Stimulated activated CD4-positive, alpha-beta T cell treated with anti-CD3 and anti-CD28 coated beads, Interleukin-2, amount 100 ng/mL, for 4 hours (primary cell): ENCODE measurements around the gene PINK1.
"Not testable (repeated sequence)": the region's sequence is repeated elsewhere in the genome, so short reads cannot be mapped to it uniquely, and the experiment has no call there.

Experiments
- DNase-seq: peaks from one replicate; pipeline ENCODE4 v3.0.0-alpha.2; 2020; ENCODE audit warnings: low read depth

Gene PINK1

DNA sequence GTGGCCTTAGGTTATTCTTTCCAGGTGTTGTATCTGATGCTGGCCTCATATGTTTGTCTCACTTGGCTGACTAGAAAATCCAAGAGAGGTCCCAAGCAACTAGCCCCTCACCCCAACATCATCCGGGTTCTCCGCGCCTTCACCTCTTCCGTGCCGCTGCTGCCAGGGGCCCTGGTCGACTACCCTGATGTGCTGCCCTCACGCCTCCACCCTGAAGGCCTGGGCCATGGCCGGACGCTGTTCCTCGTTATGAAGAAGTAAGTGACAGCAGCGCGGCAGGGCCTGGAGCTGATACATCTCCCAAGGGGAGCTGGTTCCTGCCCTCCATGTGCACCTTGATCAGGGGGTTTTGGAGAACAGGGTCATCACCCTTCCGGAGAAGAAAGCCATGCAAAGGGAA is 11.2 kb downstream of the PINK1 start:
- no peak for DNase-seq

DNA sequence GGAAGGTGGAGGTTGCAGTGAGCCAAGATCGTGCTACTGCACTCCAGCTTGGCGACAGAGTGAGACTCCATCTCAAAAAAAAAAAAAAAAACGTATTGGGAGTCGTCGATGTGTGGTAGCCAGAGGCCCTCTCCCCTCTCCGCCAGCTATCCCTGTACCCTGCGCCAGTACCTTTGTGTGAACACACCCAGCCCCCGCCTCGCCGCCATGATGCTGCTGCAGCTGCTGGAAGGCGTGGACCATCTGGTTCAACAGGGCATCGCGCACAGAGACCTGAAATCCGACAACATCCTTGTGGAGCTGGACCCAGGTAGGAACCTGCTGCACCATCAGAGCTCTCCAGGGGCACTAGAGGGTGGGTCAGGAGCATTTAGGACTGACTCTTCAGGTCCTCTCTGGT is 12.2 kb downstream of the PINK1 start:
- no peak for DNase-seq

DNA sequence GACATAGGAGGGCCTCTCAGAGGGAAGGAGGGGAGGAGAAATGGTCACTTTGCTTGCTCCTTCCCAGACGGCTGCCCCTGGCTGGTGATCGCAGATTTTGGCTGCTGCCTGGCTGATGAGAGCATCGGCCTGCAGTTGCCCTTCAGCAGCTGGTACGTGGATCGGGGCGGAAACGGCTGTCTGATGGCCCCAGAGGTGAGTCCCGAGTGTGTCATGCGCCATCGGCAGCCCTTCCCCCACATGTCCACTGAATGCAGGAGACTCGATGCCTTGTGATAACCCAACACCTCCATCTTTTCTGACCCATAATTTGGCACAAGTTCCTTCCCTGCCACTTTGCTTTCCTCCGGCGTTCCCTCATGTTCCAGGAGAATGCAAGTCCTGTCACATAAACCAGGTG is 15.2 kb downstream of the PINK1 start:
- DNase-seq = no peak

DNA sequence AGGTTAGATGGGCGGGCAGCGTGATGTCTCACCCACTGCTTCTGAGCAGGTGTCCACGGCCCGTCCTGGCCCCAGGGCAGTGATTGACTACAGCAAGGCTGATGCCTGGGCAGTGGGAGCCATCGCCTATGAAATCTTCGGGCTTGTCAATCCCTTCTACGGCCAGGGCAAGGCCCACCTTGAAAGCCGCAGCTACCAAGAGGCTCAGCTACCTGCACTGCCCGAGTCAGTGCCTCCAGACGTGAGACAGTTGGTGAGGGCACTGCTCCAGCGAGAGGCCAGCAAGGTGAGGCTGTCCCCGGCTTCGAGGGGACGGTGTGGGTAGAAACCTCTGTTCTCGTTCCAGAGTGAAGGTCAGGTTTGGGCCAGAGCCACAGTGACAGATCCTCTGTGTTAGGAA is 15.7 kb downstream of the PINK1 start:
- DNase-seq = no peak

DNA sequence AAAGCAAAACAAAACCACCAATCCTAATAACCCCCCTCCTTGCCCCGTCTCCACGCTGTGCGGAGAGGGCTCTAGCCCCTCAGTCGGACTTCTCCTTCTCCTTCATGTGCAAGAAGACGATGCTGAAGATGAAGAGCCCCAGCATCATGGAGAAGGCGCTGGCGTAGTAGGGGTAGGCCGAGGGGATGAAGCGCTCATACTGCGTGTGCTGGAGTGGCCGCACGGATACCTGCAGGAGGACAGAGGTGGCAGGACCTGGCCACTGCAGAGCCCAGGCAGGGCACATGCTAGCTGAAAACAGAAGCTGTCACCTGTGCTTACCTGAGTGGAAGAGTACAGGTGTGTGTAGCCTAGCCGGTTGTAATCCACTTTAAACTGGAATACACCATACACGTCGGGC is 19.0 kb downstream of the PINK1 start:
- no peak for DNase-seq

DNA sequence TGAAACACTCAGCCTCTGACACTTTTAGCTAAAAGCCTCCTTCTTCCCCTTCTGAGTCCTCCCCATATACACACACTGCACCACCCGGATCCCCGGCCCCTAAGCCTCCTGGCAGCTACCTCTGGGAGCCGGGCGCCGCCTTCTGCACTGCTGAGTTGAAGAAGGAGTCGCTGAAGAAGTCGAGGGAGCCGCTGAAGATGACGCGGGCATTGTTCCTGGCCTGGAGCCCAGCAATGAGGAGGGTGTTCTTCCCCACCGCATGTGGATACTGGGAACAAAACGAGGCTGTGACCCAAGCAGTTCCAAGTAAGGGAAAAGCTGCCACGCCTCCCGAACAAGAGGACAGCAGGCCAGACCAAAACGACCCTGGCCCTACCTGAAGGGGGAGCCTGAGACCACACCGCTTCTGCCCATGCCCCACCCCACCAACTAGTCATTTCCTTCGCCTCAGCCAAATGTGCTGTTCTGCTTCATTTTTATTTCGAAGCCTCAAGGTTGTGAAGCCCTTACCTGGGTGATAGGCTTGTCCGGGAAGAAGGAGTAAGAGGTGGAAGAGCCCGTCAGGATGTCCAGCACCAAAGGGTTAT is 20.9 kb downstream of the PINK1 start:
- no peak for DNase-seq

DNA sequence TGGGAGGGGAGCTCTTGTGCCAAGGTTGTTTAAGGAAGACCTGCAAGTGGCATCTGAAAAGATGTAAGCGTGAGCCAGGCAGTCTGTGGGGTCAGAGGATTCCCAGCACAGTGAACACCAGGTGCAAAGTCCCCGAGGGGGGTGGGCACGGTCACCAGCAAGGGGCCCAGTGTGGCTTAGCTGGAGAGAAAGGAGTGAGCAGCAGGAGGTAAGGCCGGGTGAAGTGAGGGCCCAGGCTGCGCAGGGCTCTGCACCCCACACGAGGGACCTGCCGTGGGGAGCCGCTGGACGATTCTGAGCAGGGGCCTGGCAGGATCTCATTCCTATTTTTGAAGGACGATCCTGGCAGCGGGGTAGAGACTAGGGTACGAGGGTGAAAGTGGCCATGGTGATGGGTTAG is 23.8 kb downstream of the PINK1 start:
- DNase-seq = no peak

DNA sequence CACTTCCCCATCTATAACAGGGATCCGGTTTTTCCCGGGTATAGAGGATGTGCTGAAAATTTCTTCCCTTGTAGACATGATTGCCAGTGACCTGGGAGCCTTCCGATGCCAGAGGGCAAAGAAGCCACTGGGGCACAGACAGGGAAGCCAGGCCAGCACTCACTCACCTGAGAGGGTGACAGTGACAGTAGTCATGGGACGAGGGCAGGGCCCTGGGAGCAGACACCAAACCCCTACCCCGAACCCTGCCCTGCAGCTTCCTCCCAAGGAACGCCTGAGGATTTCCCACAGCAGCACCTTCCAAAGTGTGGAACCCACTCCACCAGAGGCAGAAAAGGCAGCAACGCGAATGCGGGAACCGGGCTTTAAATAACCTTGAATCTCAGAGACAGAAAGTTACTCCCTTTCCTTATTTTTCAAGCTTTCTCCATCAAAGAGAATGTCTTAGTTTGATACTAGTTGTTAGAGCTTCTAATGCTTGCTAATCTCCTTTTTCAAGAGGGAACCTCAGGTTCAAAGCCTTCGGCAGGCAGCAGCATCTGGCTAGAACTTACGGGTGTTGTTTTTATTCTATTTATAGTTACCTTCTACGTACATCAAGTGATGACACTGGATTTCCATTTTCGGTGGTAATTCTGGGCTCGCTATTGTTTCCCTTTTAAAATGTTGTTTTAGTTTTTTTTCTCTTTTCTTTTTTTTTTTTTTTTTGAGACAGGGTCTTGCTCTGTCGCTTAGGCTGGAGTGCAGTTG is 25.1 kb downstream of the PINK1 start:
- no peak for DNase-seq

DNA sequence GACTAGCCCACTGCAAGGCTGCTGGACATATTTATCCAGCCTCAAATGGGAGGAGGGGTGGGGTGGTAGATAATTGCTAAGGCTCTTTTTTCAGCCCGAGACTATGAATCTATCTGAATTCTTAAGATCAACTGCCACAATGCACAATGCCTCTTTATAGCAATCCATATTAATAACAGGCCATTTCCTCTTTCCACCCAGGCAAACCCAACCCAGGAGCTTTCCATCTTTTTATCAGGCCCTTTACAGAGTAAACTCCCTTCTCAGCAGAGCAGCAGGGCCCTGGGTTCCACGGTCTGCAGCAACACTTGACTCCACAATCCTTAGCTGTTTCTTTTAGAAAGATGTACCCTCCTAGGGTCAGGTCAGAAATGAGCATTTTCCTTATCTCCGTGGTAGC is 27.1 kb downstream of the PINK1 start:
- DNase-seq = no peak

DNA sequence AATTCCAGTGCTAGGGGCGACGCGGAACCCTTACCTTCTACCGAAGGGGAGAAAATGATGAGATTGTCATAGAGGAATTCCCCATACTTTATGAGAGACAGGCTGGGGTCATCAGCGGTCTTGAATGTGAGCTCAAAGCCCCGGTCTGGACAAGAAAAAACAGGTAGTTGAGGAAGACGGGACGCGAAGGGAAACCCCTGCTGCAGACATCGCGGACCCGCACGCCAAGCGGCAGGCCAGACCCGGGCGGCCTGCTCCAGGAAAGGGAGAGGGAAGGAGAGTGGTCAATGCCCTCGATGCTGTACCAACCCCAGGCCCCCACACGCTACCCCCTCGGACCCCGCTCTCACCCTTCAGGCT is 27.6 kb downstream of the PINK1 start:
- DNase-seq = no peak

DNA sequence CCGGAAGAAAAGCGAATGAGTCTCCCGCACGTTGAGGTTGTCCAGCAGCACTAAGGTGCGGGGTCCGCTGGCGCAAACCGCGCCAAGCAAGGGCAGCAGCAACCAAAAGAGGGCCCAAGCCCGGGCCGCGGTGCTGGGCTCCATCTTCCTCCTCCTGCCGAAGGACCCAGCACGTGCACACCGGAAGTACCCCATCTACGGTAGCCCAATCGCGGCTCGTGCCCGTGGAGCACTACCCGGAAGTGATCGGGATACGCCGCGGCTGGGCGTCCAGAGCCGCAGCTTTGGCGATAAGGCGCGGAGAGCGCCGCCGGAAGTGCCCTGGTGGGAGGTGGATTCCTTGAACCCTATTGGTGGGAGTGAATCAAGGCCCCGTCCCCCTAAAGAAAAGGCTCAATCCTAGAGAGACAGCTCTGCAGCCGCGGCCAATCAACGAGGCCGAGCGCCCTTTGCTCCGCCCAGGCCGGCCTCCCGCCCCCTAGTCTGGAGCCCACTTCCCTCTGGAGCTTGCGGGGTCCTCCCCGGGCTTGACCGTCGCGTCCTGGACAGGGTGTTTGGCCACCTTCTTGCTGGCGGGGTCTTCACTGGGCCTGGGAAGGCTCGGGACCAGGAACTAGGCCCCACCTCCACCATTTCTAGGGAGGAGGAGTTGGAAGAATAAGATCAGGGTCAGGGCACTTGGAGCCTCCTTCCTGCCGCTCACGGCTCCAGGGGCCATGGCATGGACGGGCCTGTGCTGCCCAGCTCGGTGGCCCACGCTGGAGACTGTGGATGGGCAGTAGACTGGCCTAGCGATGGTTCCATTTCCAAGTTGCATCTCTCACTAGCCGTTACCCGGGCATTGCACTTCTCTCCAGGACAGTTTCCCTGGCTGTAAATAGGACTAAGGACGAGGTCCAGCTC is 28.2 kb downstream of the PINK1 start, which contains the start of gene DDOST:
Gene DDOST (minus strand): TSS at position 163 of the 903 bp plus-strand sequence. CDS start 19 bp downstream, at position 144.
- DNase-seq = peak; percentile 92

DNA sequence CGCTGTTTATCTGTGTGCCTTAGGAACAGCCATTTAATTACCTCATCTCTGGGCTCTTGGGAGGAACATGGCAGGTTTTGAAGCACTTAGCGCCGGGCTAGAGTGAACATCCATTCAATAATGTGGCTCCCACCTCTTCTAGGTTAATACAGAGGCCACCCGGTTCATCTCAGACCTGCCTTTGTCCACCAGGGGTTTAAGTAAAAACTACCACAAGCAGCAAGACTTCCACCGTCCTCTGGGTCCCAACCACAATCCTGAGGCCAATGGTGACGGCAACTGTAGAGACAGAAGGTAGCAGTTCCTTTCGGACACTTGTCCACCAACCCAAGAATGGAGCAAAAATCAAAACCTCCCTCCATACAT is 28.8 kb downstream of the PINK1 start:
- DNase-seq = no peak

DNA sequence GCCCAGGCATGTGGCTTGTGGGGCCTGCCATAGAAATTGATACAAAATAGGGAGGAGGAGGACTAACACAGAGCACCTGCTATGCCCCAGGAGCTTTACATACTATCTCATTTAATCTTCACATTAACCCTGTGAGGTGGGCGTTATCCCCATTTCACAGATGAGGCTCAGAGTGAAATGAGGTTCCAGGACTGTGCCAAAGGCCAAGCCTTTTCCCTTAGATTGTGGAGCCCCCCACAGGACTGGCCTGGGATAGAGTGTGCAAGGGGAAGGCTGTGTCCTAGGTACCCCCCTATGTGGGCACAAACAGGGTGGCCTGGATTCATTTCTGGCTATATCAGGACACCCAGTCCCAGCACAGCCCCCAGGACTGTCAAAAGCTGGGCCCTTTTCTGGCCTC is 30.1 kb downstream of the PINK1 start:
- no peak for DNase-seq

DNA sequence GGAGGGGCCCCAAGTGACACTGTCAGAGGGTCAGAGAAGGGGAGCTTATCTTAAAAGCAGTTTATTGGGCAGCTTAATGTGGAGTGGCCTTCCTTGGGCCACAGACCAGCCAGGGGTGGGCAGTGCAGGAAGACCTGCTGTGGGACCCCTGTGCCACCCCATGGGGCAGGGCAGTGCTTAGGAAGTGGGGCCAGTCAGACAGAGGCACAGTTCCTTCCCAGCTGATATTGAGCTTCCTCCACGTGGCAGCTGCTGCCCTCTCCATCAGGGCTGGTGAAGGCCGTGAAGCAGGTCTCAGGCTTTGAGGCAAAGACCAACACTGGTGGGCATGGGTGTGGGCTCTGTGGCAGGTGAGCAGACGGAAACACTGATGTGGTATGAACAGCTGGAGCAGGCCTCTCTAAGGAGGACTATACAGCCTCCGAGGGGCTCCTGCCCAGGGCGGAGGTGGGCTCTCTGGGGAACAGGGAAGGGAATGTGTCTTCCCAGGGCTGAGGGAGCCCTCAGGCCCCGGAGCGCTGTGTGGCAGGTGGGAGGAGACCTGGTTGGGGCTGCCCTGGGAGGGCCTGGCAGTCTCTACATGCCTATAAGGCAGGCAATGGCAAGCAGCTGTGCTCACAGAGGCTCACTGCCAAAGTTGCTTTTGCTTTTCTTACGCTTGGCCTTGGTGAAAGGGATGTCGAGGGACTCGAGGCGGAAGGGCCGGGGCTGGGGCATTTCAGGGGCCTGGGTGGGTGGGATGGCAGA is 30.9 kb downstream of the PINK1 start:
- no peak for DNase-seq

DNA sequence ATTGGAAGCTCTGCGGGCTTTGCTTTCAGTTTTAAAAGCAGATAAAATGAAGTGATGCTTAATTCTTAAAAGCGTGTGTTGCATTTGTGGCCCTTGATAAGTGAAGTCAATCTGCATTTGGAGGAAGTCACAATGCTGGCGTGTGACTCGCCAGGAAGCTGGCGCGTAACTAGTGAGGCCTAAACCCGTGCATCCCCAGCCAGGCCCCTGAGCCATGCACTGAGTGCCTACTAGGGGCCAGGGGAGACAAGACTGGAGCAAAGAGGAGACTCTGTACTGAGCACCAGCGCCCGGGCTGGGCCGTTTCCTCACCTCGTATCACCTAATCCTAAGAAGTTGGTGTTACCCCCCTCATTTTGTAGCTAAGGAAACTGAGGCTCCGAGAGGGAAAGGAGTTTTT is 32.5 kb downstream of the PINK1 start:
- no peak for DNase-seq

DNA sequence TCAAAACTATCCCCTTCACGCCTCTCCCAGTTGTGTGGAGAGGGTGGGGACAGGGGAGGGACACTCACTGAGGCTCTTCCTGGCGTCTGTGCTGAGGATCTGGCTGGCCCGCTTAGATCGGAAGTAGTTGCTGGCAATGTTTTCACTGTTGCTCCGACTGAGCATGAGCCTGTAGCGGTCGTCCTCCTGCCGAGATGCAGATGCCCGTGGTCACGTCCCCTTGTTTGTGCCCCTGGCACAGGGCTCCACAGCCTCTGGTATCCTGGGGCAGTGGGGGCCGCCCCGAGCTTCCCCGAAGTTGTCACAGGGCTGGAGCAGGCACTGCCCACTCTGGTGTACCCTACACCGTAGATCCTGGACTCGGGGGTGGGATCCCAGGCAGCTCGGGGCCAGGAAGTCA is 32.9 kb downstream of the PINK1 start:
- DNase-seq = no peak

DNA sequence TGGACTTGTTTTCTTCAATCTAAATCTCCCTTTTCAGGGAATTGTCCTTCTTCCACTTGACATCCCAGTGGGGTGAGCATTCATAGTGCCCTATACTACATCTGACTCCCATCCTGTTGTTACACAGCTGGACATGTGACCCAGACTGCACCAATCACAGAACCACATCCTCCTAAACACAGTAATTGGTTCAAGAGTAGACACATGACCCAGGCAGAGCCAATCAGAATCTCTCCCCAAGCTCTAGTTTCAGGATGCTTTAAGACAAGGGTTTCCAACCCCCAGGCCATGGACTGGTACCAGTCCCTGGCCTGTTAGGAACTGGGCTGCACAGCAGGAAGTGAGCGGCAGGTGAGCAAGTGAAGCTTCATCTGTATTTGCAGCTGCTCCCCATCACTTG is 33.5 kb downstream of the PINK1 start:
- no peak for DNase-seq

DNA sequence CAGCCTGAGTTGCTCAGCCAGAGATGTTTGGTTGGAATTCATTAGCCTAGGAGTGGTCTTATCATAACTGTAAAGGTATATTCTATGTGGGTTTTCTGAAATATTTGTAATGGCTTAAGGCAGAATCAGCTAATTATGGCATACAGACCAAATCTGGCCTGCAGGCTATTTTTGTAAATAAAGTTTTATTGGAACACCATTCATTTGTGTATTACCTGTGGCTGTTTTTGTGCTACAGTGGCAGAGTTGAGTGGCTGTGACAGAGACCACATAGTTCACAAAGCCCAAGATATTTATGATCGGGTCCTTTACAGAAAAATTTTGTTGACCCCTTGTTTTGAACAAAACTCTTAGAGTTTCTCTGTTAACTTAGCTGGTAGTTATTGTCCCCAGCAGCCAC is 35.3 kb downstream of the PINK1 start:
- DNase-seq = no peak

DNA sequence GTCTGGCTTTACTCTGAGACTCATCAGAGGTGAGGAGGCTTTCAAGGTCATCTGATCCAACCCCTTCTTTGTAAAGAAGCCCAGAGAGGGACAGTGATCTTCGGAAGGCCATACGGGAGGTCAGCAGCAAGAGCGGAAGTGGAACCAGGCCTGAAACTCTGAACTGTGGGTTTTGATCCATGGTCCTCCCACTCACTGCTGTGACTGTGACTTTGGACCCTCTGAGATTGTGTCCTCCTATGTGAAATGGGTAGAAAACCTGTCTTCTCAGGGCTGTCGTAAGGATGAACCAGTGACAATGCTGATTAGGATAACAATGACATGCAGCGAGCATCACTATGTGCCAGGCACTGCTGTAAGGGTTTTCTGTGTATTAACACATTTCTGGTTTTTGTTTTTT is 37.7 kb downstream of the PINK1 start:
- DNase-seq = no peak

DNA sequence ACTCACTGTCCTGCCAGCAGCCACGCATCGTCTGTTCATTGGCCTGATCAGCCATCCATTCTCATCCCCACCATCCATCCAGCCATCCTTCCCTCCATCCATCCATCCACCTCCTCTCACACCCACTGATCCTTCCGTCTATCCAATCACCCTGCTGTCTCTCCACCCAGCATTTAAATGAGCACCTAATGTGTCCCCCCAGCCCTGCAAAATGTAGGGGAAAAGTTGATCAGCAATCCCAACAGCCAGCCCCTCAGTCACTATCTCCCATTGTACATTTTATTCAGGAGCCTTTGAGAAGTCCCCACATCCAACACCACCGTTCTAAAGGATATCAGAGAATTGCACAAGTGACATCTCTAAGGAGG is 39.0 kb downstream of the PINK1 start:
- DNase-seq = no peak

DNA sequence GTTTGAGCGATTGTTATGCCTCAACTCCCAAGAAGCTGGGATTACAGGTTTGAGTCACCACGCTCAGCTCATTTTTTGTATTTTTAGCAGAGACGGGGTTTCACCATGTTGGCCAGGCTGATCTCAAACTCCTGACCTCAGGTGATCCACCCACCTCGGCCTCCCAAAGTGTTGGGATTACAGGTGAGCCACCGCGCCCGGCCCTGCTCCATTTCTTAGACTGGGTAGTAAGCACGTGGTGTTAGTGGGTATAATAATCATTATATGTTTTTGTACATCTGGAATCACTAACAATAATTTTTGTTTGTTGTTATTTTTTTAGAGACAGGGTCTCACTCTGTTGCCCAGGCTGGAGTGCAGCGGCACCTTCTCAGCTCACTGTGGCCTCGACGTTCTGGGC is 40.4 kb downstream of the PINK1 start:
- not testable (repeated sequence) for DNase-seq

DNA sequence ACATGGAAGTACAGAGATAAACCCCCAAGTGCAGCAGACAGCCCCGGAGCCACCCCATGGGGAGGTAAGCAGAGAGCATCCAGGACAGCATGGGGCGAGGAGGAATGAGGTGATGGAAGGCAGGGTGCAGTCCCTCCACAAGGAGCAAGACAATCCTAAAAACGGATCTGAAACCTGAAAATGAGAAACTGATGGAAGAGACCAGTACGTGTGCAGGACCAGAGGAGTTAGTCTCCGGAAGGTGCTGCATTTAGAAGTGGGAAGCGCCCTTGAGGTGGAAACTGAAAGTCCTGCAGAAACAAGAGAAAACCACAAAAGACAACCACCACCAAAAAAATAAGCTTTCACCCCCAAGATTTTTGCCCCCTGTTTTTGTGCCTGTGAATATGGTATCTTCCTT is 45.3 kb downstream of the PINK1 start:
- DNase-seq = no peak

DNA sequence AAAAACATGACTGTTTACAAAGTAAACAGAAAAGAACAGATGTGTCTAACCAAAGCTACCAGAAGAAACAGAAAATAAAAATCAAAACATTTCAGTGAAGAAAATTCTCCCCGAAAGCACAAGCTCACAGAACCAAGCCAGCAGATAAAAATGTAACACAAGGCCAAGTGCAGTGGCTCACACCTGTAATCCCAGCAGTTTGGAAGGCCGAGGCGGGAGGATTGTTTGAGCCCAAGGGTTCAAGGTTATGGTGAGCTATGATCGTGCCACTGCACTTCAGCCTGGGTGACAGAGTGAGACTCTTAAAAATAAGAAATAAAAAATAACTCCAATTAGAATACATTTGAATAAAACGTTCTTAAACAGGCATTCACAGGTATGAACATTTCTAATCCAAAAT is 47.0 kb downstream of the PINK1 start:
- DNase-seq = no peak
